Ovary (tissue), 3 donors: ENCODE results near the gene PNPLA3.
"Not testable (repeated sequence)": the region's sequence is repeated elsewhere in the genome, so short reads cannot be mapped to it uniquely, and the experiment has no call there.

ENCODE experiments used
- CTCF ChIP-seq, 3 donors: fragments of 450-650 bp in 2 of 3; fragments of 200-600 bp in 1 of 3; IDR thresholded peaks; one replicate each; pipeline versions ENCODE4 v1.5.1 to v1.8.0; 2016 to 2022; ENCODE audit warnings: antibody characterized with exemption in 3 of 3, mild to moderate bottlenecking in 1 of 3
- POLR2A ChIP-seq: fragments of 450-650 bp; IDR thresholded peaks from one replicate; pipeline ENCODE4 v1.6.1; 2017; ENCODE audit warnings: antibody characterized with exemption, mild to moderate bottlenecking, moderate library complexity
- donor health status: DM: no; HTN: no; CAD: no.

- not testable (repeated sequence) for TF ChIP-seq POLR2A; CTCF (IDR thresholded peaks at IDR 0.05)
These were observed 19.2 kb upstream of the PNPLA3 start for GRCh38 chr22:43904412-43904811.
